ENCODE data around the gene LAMA4.

Gene LAMA4

GRCh38 chr6:112253841-112254816 lies at the start of gene LAMA4:
Gene LAMA4, minus strand, starts transcription at chr6:112254567. Its CDS starts 417 bp downstream, at chr6:112254150.
- Histone ChIP-seq H3K27me3 (ENCODE audit: insufficient read depth, low read depth) (no peaks in the 10 kb centered on the region), H3K9ac (no peak within 1 kb of the TSS), H3K4me3 (IDR thresholded peaks at IDR 0.05; ENCODE audit: insufficient read depth, low read depth, low read length) (no peak within 1 kb of the TSS)

GRCh38 chr6:112302142-112302705 lies 47.9 kb upstream of the LAMA4 start:
- TF ChIP-seq CTCF (conservative IDR thresholded peaks at IDR 0.05; ENCODE audit: low read depth, low read length): no peak
- Histone ChIP-seq H3K4me3 (IDR thresholded peaks at IDR 0.05; ENCODE audit: insufficient read depth, low read depth, low read length) (no peak overlapping the region), H2AFZ (ENCODE audit: low read depth) (no peak overlapping the region), H3K4me1 (ENCODE audit: low read depth, poor library complexity, severe bottlenecking) (no peaks in the 10 kb centered on the region), H3K79me2 (ENCODE audit: insufficient read depth, low read depth) (no peaks in the 10 kb centered on the region), H3K36me3 (ENCODE audit: insufficient read depth) (no peaks in the 10 kb centered on the region), H3K27ac (no peak overlapping the region), H3K27me3 (ENCODE audit: insufficient read depth, low read depth) (no peaks in the 10 kb centered on the region), H3K4me2 (no peak overlapping the region), H4K20me1 (ENCODE audit: insufficient read depth) (no peaks in the 10 kb centered on the region), H3K9ac (no peak overlapping the region)

More at GRCh38 chr6:112253841-112254816, at the start of gene LAMA4:
- no peaks in the 10 kb centered on the region for H3K36me3 ChIP-seq (ENCODE audit: insufficient read depth)
- no peak for TF ChIP-seq CTCF (conservative IDR thresholded peaks at IDR 0.05; ENCODE audit: low read depth, low read length)
- H3K79me2 ChIP-seq (ENCODE audit: insufficient read depth, low read depth): no peaks in the 10 kb centered on the region
- H3K27ac ChIP-seq: no peak within 1 kb of the TSS
- no peak within 1 kb of the TSS for H3K4me2 ChIP-seq
- H2AFZ ChIP-seq (ENCODE audit: low read depth): no peak within 1 kb of the TSS
- no peaks in the 10 kb centered on the region for H3K4me1 ChIP-seq (ENCODE audit: low read depth, poor library complexity, severe bottlenecking)
- no peaks in the 10 kb centered on the region for H4K20me1 ChIP-seq (ENCODE audit: insufficient read depth)

- H3K4me2 ChIP-seq: no peak overlapping the region
- no peak for TF ChIP-seq CTCF (conservative IDR thresholded peaks at IDR 0.05; ENCODE audit: low read depth, low read length)
These were observed 46.5 kb upstream of the LAMA4 start for GRCh38 chr6:112300896-112301295.

GRCh38 chr6:112298816-112299281 lies 44.5 kb upstream of the LAMA4 start:
- Histone ChIP-seq H3K79me2 (ENCODE audit: insufficient read depth, low read depth) (no peaks in the 10 kb centered on the region), H3K36me3 (ENCODE audit: insufficient read depth) (no peaks in the 10 kb centered on the region), H3K4me2 (no peak overlapping the region), H3K4me3 (IDR thresholded peaks at IDR 0.05; ENCODE audit: insufficient read depth, low read depth, low read length) (no peak overlapping the region), H3K27ac (no peak overlapping the region), H3K4me1 (ENCODE audit: low read depth, poor library complexity, severe bottlenecking) (no peaks in the 10 kb centered on the region), H4K20me1 (ENCODE audit: insufficient read depth) (no peaks in the 10 kb centered on the region), H3K27me3 (ENCODE audit: insufficient read depth, low read depth) (no peaks in the 10 kb centered on the region), H2AFZ (ENCODE audit: low read depth) (no peak overlapping the region), H3K9ac (no peak overlapping the region)
- TF ChIP-seq CTCF (conservative IDR thresholded peaks at IDR 0.05; ENCODE audit: low read depth, low read length): no peak

More at GRCh38 chr6:112300896-112301295, 46.5 kb upstream of the LAMA4 start:
- H3K27ac ChIP-seq: no peak overlapping the region
- no peak overlapping the region for H3K9ac ChIP-seq
- H3K4me1 ChIP-seq (ENCODE audit: low read depth, poor library complexity, severe bottlenecking): no peaks in the 10 kb centered on the region
- no peaks in the 10 kb centered on the region for H3K79me2 ChIP-seq (ENCODE audit: insufficient read depth, low read depth)
- H3K27me3 ChIP-seq (ENCODE audit: insufficient read depth, low read depth): no peaks in the 10 kb centered on the region
- no peaks in the 10 kb centered on the region for H4K20me1 ChIP-seq (ENCODE audit: insufficient read depth)
- no peak overlapping the region for H2AFZ ChIP-seq (ENCODE audit: low read depth)
- no peaks in the 10 kb centered on the region for H3K36me3 ChIP-seq (ENCODE audit: insufficient read depth)
- no peak overlapping the region for H3K4me3 ChIP-seq (IDR thresholded peaks at IDR 0.05; ENCODE audit: insufficient read depth, low read depth, low read length)

All from KMS-11 (cell line).